Measurements from ENCODE around the gene CHKB. TPM values are rescaled to one million over a fixed set of nuclear protein-coding genes. Genes with fewer than 3 reads are reported as not detected.

CHKB gene
- total and polyA plus RNA-seq, 10 of the 15 experiments (the other 5 are each of a cell fraction or from before 2014, with no cell fraction given), result 10.0 to 93.9 (median 57.0) TPM

DNA sequence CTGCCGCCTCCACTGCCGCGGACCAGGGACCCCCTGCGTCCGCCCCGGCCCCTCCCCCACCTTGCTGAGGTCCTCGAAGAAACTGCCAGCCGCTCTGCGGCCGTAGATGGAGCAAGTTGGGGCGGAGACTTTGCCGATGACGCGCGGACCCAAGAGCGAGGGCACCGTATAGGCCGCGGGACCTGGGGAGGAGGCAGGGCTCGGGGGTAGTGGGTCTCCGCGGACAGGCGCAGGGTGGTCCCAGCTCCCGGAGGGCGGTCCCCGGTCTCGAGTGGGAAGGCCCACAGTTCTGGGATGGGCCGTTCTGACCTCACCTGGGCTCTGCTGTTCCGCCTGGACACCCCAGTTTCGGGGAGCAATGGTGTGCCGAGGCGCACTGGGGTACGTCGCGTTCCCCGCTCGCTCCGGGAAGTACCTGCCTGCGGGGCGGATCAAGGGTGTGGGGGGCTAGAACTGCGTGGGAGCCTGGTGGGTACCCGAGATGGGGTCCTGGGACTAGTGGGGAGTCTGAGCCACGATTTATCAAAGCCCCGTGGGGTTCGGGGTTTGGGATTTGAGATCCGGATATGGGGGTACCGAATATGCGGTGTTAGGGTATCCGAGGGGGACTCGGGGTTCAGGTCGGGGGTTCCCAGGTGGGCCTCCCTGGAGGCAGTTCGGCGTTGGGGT, 51.6 kb downstream of the CHKB start:
- no peak overlapping the region for H2AFZ ChIP-seq (ENCODE audit: control insufficient read depth, low read depth, low read length)
- peak overlapping the region; percentile 71 for H3K4me2 ChIP-seq (ENCODE audit: control insufficient read depth, insufficient read depth)
- ChIA-PET POLR2A (interaction anchor here (1.6 to 4.2 kb wide), 3 partner anchors 10 to 225 kb away, joined by 3 to 61 read pairs (median 8); partner anchors contain the start of genes LMF2 and NCAPH2), RAD21 (ENCODE audit: unreplicated experiment) (interaction anchor here (0.5 kb wide), 1 partner anchor 32 kb away, joined by 3 read pairs; the partner anchor contains the start of gene SYCE3), SMC1A (ENCODE audit: uncharacterized antibody, unreplicated experiment) (interaction anchor here (0.6 to 2.4 kb wide), 3 partner anchors 11 to 29 kb away, joined by 3 to 18 read pairs (median 5); partner anchors contain the start of gene NCAPH2), CTCF (interaction anchor here (0.7 kb wide), 1 partner anchor 10 kb away, joined by 4 read pairs; no protein-coding TSS in a partner anchor)
- H3K27ac ChIP-seq (ENCODE audit: control insufficient read depth, insufficient read depth), result peak overlapping the region; percentile 100
- BruUV-seq (replicated peaks), result TSS peak; percentile 63
- under 1% methylated on average over 49 of the region's 53 CpGs for WGBS (ENCODE audit: insufficient coverage, insufficient replicate concordance, low lambda C conversion rate, missing lambda C conversion rate)
- H3K9me3 ChIP-seq (replicated peaks; ENCODE audit: control insufficient read depth, insufficient read depth, low read length), result no peaks in the 10 kb centered on the region
- intact Hi-C loops (cut with micrococcal nuclease; ENCODE audit: unreplicated experiment), result no loop called here
- H3K4me3 ChIP-seq, result peak overlapping the region; percentile 78
- no peaks in the 10 kb centered on the region for H3K27me3 ChIP-seq (replicated peaks in 1 of 2; ENCODE audit: control insufficient read depth in 2 of 2, insufficient read depth in 2 of 2, low read length in 1 of 2)
- peaks cover 41% of the 10 kb centered on the region for H3K4me1 ChIP-seq (ENCODE audit: control insufficient read depth, insufficient read depth, low read length)
- no peaks in the 10 kb centered on the region; a peak in 3 of 4 replicates for H3K36me3 ChIP-seq (ENCODE audit: control insufficient read depth in 2 of 2, insufficient read depth in 2 of 2, low read length in 1 of 2)
- in situ Hi-C loops (cut with MboI), result loop anchor here (10.0 kb wide), 1 partner anchor 566 kb away; the partner anchor contains the start of gene PIM3
- DNase-seq (ENCODE audit: low read depth, low spot score) (no peak), FAIRE-seq (no peak), ATAC-seq (peak; percentile 53)
- H4K20me1 ChIP-seq (ENCODE audit: control insufficient read depth, insufficient read depth), result no peaks in the 10 kb centered on the region
- H3K9ac ChIP-seq (ENCODE audit: control insufficient read depth, insufficient read depth, low read length), result peak overlapping the region; percentile 100
- peaks cover 61% of the 10 kb centered on the region for H3K79me2 ChIP-seq (ENCODE audit: control insufficient read depth, insufficient read depth, low read length)
- no peak for TF ChIP-seq NFIC (IDR thresholded peaks at IDR 0.05; ENCODE audit: low read depth, low read length)
- TF ChIP-seq HDGF (IDR thresholded peaks at IDR 0.05), result 0 out of 2 replicates have a peak, but pooled peaks have one; percentile 32
- TF ChIP-seq, protein P1, sequence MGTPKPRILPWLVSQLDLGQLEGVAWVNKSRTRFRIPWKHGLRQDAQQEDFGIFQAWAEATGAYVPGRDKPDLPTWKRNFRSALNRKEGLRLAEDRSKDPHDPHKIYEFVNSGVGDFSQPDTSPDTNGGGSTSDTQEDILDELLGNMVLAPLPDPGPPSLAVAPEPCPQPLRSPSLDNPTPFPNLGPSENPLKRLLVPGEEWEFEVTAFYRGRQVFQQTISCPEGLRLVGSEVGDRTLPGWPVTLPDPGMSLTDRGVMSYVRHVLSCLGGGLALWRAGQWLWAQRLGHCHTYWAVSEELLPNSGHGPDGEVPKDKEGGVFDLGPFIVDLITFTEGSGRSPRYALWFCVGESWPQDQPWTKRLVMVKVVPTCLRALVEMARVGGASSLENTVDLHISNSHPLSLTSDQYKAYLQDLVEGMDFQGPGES (IDR thresholded peaks at IDR 0.05), result no peak
- TF ChIP-seq IKZF2 (IDR thresholded peaks at IDR 0.05), result peak; percentile 55 to 65; a peak in 3 of 4 replicates
- no peak for TF ChIP-seq ZSCAN29 (IDR thresholded peaks at IDR 0.05)
- no peak for TF ChIP-seq NKRF (conservative IDR thresholded peaks at IDR 0.05)
- TF ChIP-seq ZBED1 (IDR thresholded peaks at IDR 0.05; ENCODE audit: borderline replicate concordance), result peak; percentile 75; the same call in 1 of the 2 replicates
- no peak for TF ChIP-seq CBX3 (IDR thresholded peaks at IDR 0.05; ENCODE audit: borderline replicate concordance, low read depth)
- peak; percentile 52; the same call in 1 of the 2 replicates for TF ChIP-seq CREM (IDR thresholded peaks at IDR 0.05; ENCODE audit: low read depth)
- TF ChIP-seq CHD2 (IDR thresholded peaks at IDR 0.05; ENCODE audit: borderline replicate concordance, low read depth, low read length), result peak; percentile 75; the same call in 1 of the 2 replicates
- 0 out of 2 replicates have a peak, but pooled peaks have one; percentile 13 for TF ChIP-seq E2F4 (IDR thresholded peaks at IDR 0.05; ENCODE audit: low read depth, low read length)
- peak; percentile 73 for TF ChIP-seq GATAD2B (conservative IDR thresholded peaks at IDR 0.05; ENCODE audit: low read depth)
- no peak for TF ChIP-seq FOXM1 (IDR thresholded peaks at IDR 0.05; ENCODE audit: low read depth, low read length)
- peak; percentile 26 for TF ChIP-seq E4F1 (IDR thresholded peaks at IDR 0.05; ENCODE audit: borderline replicate concordance, partially characterized antibody)
- peak; percentile 43; the same call in 1 of the 2 replicates for TF ChIP-seq CBFB (IDR thresholded peaks at IDR 0.05; ENCODE audit: low read depth)

Data from GM12878 (cell line).